Gastroesophageal sphincter (tissue), 3 donors: ENCODE data around the gene DYRK4.

Experiments used
- EP300 ChIP-seq: sonication (generic); formaldehyde crosslinking; IDR thresholded peaks from one replicate; pipeline ENCODE4 v1.6.1; 2017; ENCODE audit warnings: antibody characterized with exemption, mild to moderate bottlenecking
- POLR2A ChIP-seq, 2 donors: fragments of 450-650 bp; IDR thresholded peaks; one replicate each; pipeline ENCODE4 v1.6.1; 2017; ENCODE audit warnings: antibody characterized with exemption in 2 of 2, mild to moderate bottlenecking in 2 of 2, moderate library complexity in 1 of 2
- POLR2AphosphoS5 ChIP-seq: sonication (generic); formaldehyde crosslinking; IDR thresholded peaks from one replicate; pipeline ENCODE4 v1.6.1; 2017; ENCODE audit warnings: antibody characterized with exemption
- TF ChIP-seq, protein P1 (sequence below), 4 experiments: fragments of 200-600 bp in 2 of 4; fragments of 450-650 bp in 2 of 4; sonication (generic) in 1 of 4; IDR thresholded peaks; one replicate each; pipeline ENCODE4 v1.5.1; 2017 to 2019; ENCODE audit warnings: antibody characterized with exemption in 4 of 4, mild to moderate bottlenecking in 2 of 4, moderate library complexity in 2 of 4

DNA sequence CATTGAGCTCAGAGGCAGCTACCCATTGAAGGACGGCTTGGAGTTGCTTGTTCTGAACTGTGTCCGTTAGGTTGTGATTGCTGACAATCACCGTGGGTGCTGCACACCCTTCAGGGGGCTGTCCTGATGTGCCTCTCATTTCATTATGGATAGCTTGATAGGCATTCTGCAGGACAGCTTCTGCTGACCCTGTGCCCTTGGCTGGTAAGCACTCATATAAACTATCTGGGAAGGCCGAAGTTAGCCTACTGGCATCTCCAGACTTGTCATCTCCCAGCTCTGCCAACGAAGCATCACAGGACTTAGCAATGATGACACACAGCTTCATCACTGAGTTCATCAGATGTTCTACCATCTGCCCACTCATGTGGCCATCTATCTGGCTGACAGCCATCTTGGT, 64.5 kb downstream of the DYRK4 start:
- TF ChIP-seq POLR2A (IDR thresholded peaks at IDR 0.05) (no peak), EP300 (no peak), POLR2AphosphoS5 (no peak)
- TF ChIP-seq, protein P1, sequence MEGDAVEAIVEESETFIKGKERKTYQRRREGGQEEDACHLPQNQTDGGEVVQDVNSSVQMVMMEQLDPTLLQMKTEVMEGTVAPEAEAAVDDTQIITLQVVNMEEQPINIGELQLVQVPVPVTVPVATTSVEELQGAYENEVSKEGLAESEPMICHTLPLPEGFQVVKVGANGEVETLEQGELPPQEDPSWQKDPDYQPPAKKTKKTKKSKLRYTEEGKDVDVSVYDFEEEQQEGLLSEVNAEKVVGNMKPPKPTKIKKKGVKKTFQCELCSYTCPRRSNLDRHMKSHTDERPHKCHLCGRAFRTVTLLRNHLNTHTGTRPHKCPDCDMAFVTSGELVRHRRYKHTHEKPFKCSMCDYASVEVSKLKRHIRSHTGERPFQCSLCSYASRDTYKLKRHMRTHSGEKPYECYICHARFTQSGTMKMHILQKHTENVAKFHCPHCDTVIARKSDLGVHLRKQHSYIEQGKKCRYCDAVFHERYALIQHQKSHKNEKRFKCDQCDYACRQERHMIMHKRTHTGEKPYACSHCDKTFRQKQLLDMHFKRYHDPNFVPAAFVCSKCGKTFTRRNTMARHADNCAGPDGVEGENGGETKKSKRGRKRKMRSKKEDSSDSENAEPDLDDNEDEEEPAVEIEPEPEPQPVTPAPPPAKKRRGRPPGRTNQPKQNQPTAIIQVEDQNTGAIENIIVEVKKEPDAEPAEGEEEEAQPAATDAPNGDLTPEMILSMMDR (IDR thresholded peaks at IDR 0.05) = no peak
